Activated gamma-delta T cell (primary cell): ENCODE data around the gene ACBD7.

Source experiments
- DNase-seq: peaks from one replicate; lab custom pipeline; 2025; lab: John Stamatoyannopoulos, UW

Gene ACBD7

GRCh38 chr10:15091418-15091817 is 2.8 kb upstream of the ACBD7 start:
- no peak for DNase-seq

GRCh38 chr10:15084502-15084922 is 4.1 kb downstream of the ACBD7 start:
- no peak for DNase-seq

GRCh38 chr10:15083674-15084501 is 4.7 kb downstream of the ACBD7 start:
- DNase-seq, result no peak

GRCh38 chr10:15075421-15075820 is 13.2 kb downstream of the ACBD7 start:
- no peak for DNase-seq

- DNase-seq, result no peak
These were observed 16.2 kb downstream of the ACBD7 start for GRCh38 chr10:15072358-15072757.

- DNase-seq, result no peak
These were observed 19.3 kb downstream of the ACBD7 start for GRCh38 chr10:15069230-15069629.

GRCh38 chr10:15068802-15069201 is 19.8 kb downstream of the ACBD7 start:
- DNase-seq, result no peak

- no peak for DNase-seq
These were observed 21.4 kb downstream of the ACBD7 start for GRCh38 chr10:15067154-15067553.

- DNase-seq, result no peak
These were observed 27.9 kb downstream of the ACBD7 start for GRCh38 chr10:15060638-15061037.

- DNase-seq, result no peak
These were observed 28.7 kb downstream of the ACBD7 start for GRCh38 chr10:15059914-15060313.

- no peak for DNase-seq
These were observed 29.9 kb downstream of the ACBD7 start for GRCh38 chr10:15058689-15059088.

GRCh38 chr10:15053061-15053460 is 35.5 kb downstream of the ACBD7 start:
- DNase-seq, result no peak

GRCh38 chr10:15052121-15052520 is 36.5 kb downstream of the ACBD7 start:
- DNase-seq, result no peak

GRCh38 chr10:15049533-15049932 is 39.0 kb downstream of the ACBD7 start:
- no peak for DNase-seq

- DNase-seq, result no peak
These were observed 42.0 kb downstream of the ACBD7 start for GRCh38 chr10:15046626-15047025.

- no peak for DNase-seq
These were observed 43.2 kb downstream of the ACBD7 start for GRCh38 chr10:15045380-15045779.

GRCh38 chr10:15043674-15044073 is 44.9 kb downstream of the ACBD7 start, which contains the start of gene OLAH:
Gene OLAH, plus strand, starts transcription at chr10:15043943. Its CDS starts 3,346 bp downstream, at chr10:15047289.
- DNase-seq, result no peak

- DNase-seq, result no peak
These were observed 50.2 kb downstream of the ACBD7 start for GRCh38 chr10:15038416-15038815.

GRCh38 chr10:15037691-15038090 is 50.9 kb downstream of the ACBD7 start:
- DNase-seq, result no peak

GRCh38 chr10:15035385-15036301 is 52.9 kb downstream of the ACBD7 start:
- no peak for DNase-seq

GRCh38 chr10:15027741-15028140 is 60.8 kb downstream of the ACBD7 start:
- no peak for DNase-seq
